HCT116 (cell line): ENCODE data around the gene DTNB. TPM values are rescaled to one million over a fixed set of nuclear protein-coding genes. Genes with fewer than 3 reads are reported as not detected.
A peak's percentile ranks its signal among the peaks of the same experiment; 100 is the strongest.

ENCODE experiments used
- ATAC-seq: fragments of 200-7000 bp; cut with Tn5 transposase; 2 replicates; pipeline ENCODE4 v1.9.1; 2020; ENCODE audit warnings: mild to moderate bottlenecking, moderate library complexity
- BruUV-seq: library from RNA; stranded (reverse); fragments of 400-500 nt; replicated peaks from 2 replicates; lab custom pipeline; 2021; lab: Mats Ljungman, UMichigan
- CTCF ChIA-PET: fragments of 300-600 bp; sonication (Branson Sonifier 250); formaldehyde crosslinking; loops from one replicate; lab custom pipeline; 2021; ENCODE audit warnings: antibody characterized with exemption; lab: Charles Lee
- POLR2A ChIA-PET: fragments of 300-600, 350-600 bp; sonication (Branson Sonifier 250); formaldehyde crosslinking; loops from one replicate; lab custom pipeline; 2021; ENCODE audit warnings: antibody characterized with exemption; lab: Charles Lee
- RAD21 ChIA-PET, 2 experiments: fragments of 300-600 bp; sonication (Branson Sonifier 250); formaldehyde crosslinking; loops; one replicate each; lab custom pipeline; 2023; ENCODE audit warnings: low total read pairs in 2 of 2; ENCODE audit not compliant: uncharacterized antibody in 2 of 2, unreplicated experiment in 2 of 2, low non-redundant PET in 1 of 2; lab: Charles Lee
- DNase-seq: peaks from one replicate; pipeline ENCODE4 v3.0.0-alpha.2; 2010; ENCODE audit warnings: low read depth, low spot score
- H2AFZ ChIP-seq: fragments of 200-600 bp; shearing (Covaris generic), sonication (generic); 2 replicates; pipeline ENCODE4 v1.6.1; 2017; ENCODE audit warnings: low read depth, mixed run types, mixed read lengths, antibody characterized with exemption, low read length; ENCODE audit not compliant: poor library complexity, severe bottlenecking
- H3K27ac ChIP-seq: 2 replicates; pipeline ENCODE4 v1.5.1; 2012; ENCODE audit warnings: low read depth, low read length
- H3K27me3 ChIP-seq: fragments of 200-600 bp; sonication (generic); 2 replicates; pipeline ENCODE4 v1.6.1; 2016; ENCODE audit warnings: mixed run types, low read length, mixed read lengths; ENCODE audit not compliant: insufficient read depth
- H3K36me3 ChIP-seq, 2 experiments: fragments of 200-500 bp in 1 of 2; fragments of 200-600 bp in 1 of 2; sonication (Bioruptor generic) in 1 of 2; sonication (generic) in 1 of 2; 2 replicates each; pipeline versions ENCODE4 v1.5.1 to v1.6.1; 2014 to 2016; ENCODE audit warnings: low read length in 2 of 2, inconsistent platforms in 1 of 2, mixed read lengths in 1 of 2, mixed run types in 1 of 2; ENCODE audit not compliant: insufficient read depth in 2 of 2, control insufficient read depth in 1 of 2
- H3K4me1 ChIP-seq, 2 experiments: fragments of 200-600 bp in 1 of 2; sonication (generic) in 1 of 2; 2 replicates each; pipeline versions ENCODE4 v1.5.1 to v1.6.1; 2012 to 2017; ENCODE audit warnings: low read length in 2 of 2, inconsistent platforms in 1 of 2, mild to moderate bottlenecking in 1 of 2, mixed read lengths in 1 of 2, mixed run types in 1 of 2, moderate library complexity in 1 of 2; ENCODE audit not compliant: insufficient read depth in 2 of 2, control insufficient read depth in 1 of 2
- H3K4me2 ChIP-seq: fragments of 200-600 bp; sonication (generic); 2 replicates; pipeline ENCODE4 v1.6.1; 2017; ENCODE audit warnings: mixed run types, low read length, mixed read lengths
- H3K4me3 ChIP-seq, 2 experiments: fragments of 200-600 bp in 1 of 2; sonication (generic) in 1 of 2; replicated peaks in 1 of 2; 2 replicates each; pipeline ENCODE4 v1.5.1; 2011 to 2016; ENCODE audit warnings: low read length in 2 of 2, control low read depth in 1 of 2, low read depth in 1 of 2, mild to moderate bottlenecking in 1 of 2, mixed read lengths in 1 of 2, mixed run types in 1 of 2
- H3K79me2 ChIP-seq: fragments of 200-600 bp; sonication (generic); 2 replicates; pipeline ENCODE4 v1.6.1; 2017; ENCODE audit warnings: mild to moderate bottlenecking, mixed run types, low read length, moderate library complexity, mixed read lengths; ENCODE audit not compliant: insufficient read depth
- H3K9ac ChIP-seq: fragments of 200-600 bp; sonication (generic); 2 replicates; pipeline ENCODE4 v1.6.1; 2016; ENCODE audit warnings: low read length, mixed read lengths
- H3K9me2 ChIP-seq: fragments of 200-600 bp; sonication (generic), shearing (Covaris generic); 2 replicates; pipeline ENCODE4 v1.6.1; 2017; ENCODE audit warnings: mixed run types, mild to moderate bottlenecking, moderate library complexity; ENCODE audit not compliant: insufficient read depth
- H3K9me3 ChIP-seq, 2 experiments: fragments of 200-500 bp in 1 of 2; fragments of 200-600 bp in 1 of 2; sonication (Bioruptor generic) in 1 of 2; sonication (generic) in 1 of 2; 2 replicates each; pipeline ENCODE4 v1.6.1; 2014 to 2017; ENCODE audit warnings: low read length in 2 of 2, mixed read lengths in 2 of 2, inconsistent platforms in 1 of 2, low read depth in 1 of 2, mild to moderate bottlenecking in 1 of 2, mixed run types in 1 of 2, moderate library complexity in 1 of 2; ENCODE audit not compliant: control insufficient read depth in 1 of 2, insufficient read depth in 1 of 2
- H4K20me1 ChIP-seq: fragments of 200-600 bp; sonication (generic), shearing (Covaris generic); 2 replicates; pipeline ENCODE4 v1.6.1; 2017; ENCODE audit warnings: mixed run types, mild to moderate bottlenecking, moderate library complexity; ENCODE audit not compliant: insufficient read depth
- CBX3 ChIP-seq: IDR thresholded peaks from 2 replicates; pipeline ENCODE4 v1.6.1; 2012; ENCODE audit warnings: low read depth
- ELF1 ChIP-seq: IDR thresholded peaks from 2 replicates; pipeline ENCODE4 v1.6.1; 2012; ENCODE audit warnings: low read depth, borderline replicate concordance
- EZH2 ChIP-seq: fragments of 200-600 bp; sonication (generic); IDR thresholded peaks from 2 replicates; pipeline ENCODE4 v1.6.1; 2017; ENCODE audit warnings: antibody characterized with exemption, mixed run types
- EZH2phosphoT487 ChIP-seq: fragments of 200-600 bp; IDR thresholded peaks from 2 replicates; pipeline ENCODE4 v1.6.1; 2018; ENCODE audit warnings: antibody characterized with exemption, borderline replicate concordance
- FOSL1 ChIP-seq: IDR thresholded peaks from 2 replicates; pipeline ENCODE4 v1.6.1; 2012; ENCODE audit warnings: low read depth
- POLR2AphosphoS5 ChIP-seq: IDR thresholded peaks from 2 replicates; pipeline ENCODE4 v1.6.1; 2011; ENCODE audit warnings: mild to moderate bottlenecking, low read depth, low read length, moderate library complexity
- RAD21 ChIP-seq: IDR thresholded peaks from 2 replicates; pipeline ENCODE4 v1.6.1; 2012; ENCODE audit warnings: low read depth, mild to moderate bottlenecking
- SP1 ChIP-seq: IDR thresholded peaks from 2 replicates; pipeline ENCODE4 v1.6.1; 2012; ENCODE audit warnings: low read depth
- ZFX ChIP-seq: fragments of 450-650 bp; IDR thresholded peaks from 2 replicates; pipeline ENCODE4 v1.6.1; 2017
- ZNF274 ChIP-seq: fragments of 200-500 bp; sonication (Bioruptor generic); IDR thresholded peaks from 2 replicates; pipeline ENCODE4 v1.6.1; 2014; ENCODE audit warnings: mild to moderate bottlenecking, low read depth, low read length, inconsistent platforms
- intact Hi-C: fragments of 100-400 bp; cut with micrococcal nuclease; formaldehyde crosslinking; loops from 2 replicates; pipeline ENCODE4 v1.10.0; 2022
- total RNA-seq: library from RNA; stranded (reverse); gene quantifications from one replicate; pipeline ENCODE4 v1.2.1, GENCODE V29; 2021; ENCODE audit not compliant: unreplicated experiment
- TF ChIP-seq, protein P1 (sequence below): IDR thresholded peaks from 2 replicates; pipeline ENCODE4 v1.6.1; 2012

Gene DTNB
- total RNA-seq, 1 experiment from 2014 or later: 30.2 TPM

DNA sequence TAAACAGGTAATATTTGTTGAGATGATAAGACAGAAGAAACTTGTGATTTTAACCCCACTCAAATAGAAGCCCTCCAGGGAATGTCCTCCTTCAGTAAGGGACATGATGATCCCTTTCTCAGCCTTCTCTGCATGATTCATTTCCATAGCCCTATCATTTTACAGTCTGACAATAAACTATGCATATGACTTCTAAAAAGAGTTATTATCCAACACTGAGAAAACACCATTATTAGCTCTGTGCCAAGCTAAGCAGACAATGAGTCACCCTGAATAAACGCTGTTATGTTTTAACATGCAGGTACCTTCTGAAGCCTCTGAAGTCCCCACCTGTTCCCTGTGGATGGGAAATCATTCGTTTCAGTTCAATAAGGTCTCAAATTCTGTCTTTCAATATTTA is 54.7 kb downstream of the DTNB start (continued):
- TF ChIP-seq EZH2: no peak
- TF ChIP-seq, protein P1, sequence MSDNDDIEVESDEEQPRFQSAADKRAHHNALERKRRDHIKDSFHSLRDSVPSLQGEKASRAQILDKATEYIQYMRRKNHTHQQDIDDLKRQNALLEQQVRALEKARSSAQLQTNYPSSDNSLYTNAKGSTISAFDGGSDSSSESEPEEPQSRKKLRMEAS: no peak
- TF ChIP-seq ZFX: no peak
- TF ChIP-seq ZNF274: no peak
- no peak for TF ChIP-seq EZH2phosphoT487
- peak; percentile 44 for TF ChIP-seq SP1
- no peak for TF ChIP-seq ELF1

DNA sequence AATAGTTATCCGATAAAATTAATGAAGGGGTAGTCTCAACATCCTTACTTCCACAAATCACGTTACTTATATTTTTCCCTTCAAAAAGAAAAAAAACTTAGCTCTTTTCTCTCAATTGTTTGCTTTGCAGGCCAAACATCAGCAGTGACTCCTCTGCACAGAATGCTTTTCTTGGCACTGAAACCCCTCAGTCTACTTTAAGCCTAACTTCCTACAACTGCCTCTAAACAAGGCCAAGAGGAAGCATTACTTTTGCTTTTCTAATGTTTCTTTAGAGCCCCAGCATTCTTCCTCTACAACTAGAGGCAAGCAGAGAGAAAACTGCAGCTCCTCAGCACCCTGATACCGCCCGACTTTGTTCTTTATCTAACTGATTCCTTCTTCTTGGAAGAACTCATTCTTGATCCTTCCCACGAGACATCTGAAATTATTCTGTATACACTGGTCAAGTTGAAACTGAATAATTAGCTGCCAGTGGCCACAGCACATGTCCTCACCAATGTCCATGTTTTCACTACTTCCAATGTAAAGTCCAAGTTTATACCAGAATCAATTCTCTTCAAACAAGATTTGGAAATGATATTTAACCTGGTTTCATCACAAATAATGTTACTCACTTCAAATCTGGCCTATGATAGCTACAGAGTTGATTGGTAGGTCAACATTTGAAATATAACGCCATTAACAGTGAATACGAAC is 55.3 kb downstream of the DTNB start:
- no peak for TF ChIP-seq EZH2phosphoT487
- TF ChIP-seq SP1: no peak
- no peak for TF ChIP-seq CBX3
- no peak for TF ChIP-seq ELF1
- TF ChIP-seq FOSL1: no peak
- no peak for TF ChIP-seq RAD21
- no peak for TF ChIP-seq POLR2AphosphoS5
- H3K27me3 ChIP-seq: no peaks in the 10 kb centered on the region
- H3K9ac ChIP-seq: no peak overlapping the region
- H2AFZ ChIP-seq: no peak overlapping the region
- H3K36me3 ChIP-seq: no peaks in the 10 kb centered on the region
- CTCF ChIA-PET: interaction anchor here (1.3 to 2.4 kb wide), 3 partner anchors 11 to 82 kb away, joined by 3 to 12 read pairs (median 5); no protein-coding TSS in a partner anchor
- no peak overlapping the region for H3K27ac ChIP-seq
- no peak for DNase-seq
- POLR2A ChIA-PET: no interaction called here
- H3K9me2 ChIP-seq: no peaks in the 10 kb centered on the region
- ATAC-seq: 0 out of 2 replicates have a peak, but pooled peaks have one; percentile 20
- H3K9me3 ChIP-seq: no peaks in the 10 kb centered on the region
- H3K4me1 ChIP-seq: peaks cover 12 to 15% of the 10 kb centered on the region in 2 experiments
- BruUV-seq: no TSS peak
- RAD21 ChIA-PET: no interaction called here
- H4K20me1 ChIP-seq: no peaks in the 10 kb centered on the region
- peak overlapping the region; percentile 17; the same call in 1 of the 2 replicates for H3K4me2 ChIP-seq
- no peak overlapping the region for H3K4me3 ChIP-seq
- no peaks in the 10 kb centered on the region for H3K79me2 ChIP-seq
- intact Hi-C loops: no loop called here
